Fibroblast of lung (primary cell): Measurements from ENCODE around the gene HIRA. TPM values are rescaled to one million over a fixed set of nuclear protein-coding genes. Genes with fewer than 3 reads are reported as not detected.
"Not testable (repeated sequence)": the region's sequence is repeated elsewhere in the genome, so short reads cannot be mapped to it uniquely, and the experiment has no call there.

Experiments used
- DNase-seq, 2 donors: peaks; one replicate each; pipeline versions ENCODE4 v3.0.0 to v3.0.0-alpha.2; 2010; ENCODE audit warnings: low read depth in 2 of 2
- H2AFZ ChIP-seq: 2 replicates; pipeline ENCODE4 v1.5.1; 2012; ENCODE audit warnings: low read length, control low read depth, inconsistent platforms
- H3K27ac ChIP-seq: 2 replicates; pipeline ENCODE4 v1.5.1; 2011; ENCODE audit warnings: low read length, control low read depth; ENCODE audit not compliant: insufficient read depth
- H3K27me3 ChIP-seq: 2 replicates; pipeline ENCODE4 v1.5.1; 2011; ENCODE audit warnings: mild to moderate bottlenecking, low read length; ENCODE audit not compliant: control insufficient read depth, insufficient read depth
- H3K36me3 ChIP-seq: 2 replicates; pipeline ENCODE4 v1.5.1; 2011; ENCODE audit warnings: low read length; ENCODE audit not compliant: control insufficient read depth, insufficient read depth
- H3K4me1 ChIP-seq: 2 replicates; pipeline ENCODE4 v1.5.1; 2011; ENCODE audit warnings: low read length; ENCODE audit not compliant: control insufficient read depth, insufficient read depth; ENCODE audit errors: extremely low read depth
- H3K4me2 ChIP-seq: 2 replicates; pipeline ENCODE4 v1.5.1; 2011; ENCODE audit warnings: low read length, control low read depth; ENCODE audit not compliant: insufficient read depth; ENCODE audit errors: extremely low read depth
- H3K4me3 ChIP-seq, 4 experiments: fragments of 200-600 bp in 1 of 4; sonication (generic) in 1 of 4; replicated peaks in 1 of 4; 2 replicates each; pipeline ENCODE4 v1.5.1; 2011 to 2016; ENCODE audit warnings: low read length in 4 of 4, low read depth in 3 of 4, mild to moderate bottlenecking in 3 of 4, control low read depth in 2 of 4, inconsistent platforms in 1 of 4, mixed read lengths in 1 of 4; ENCODE audit not compliant: insufficient read depth in 1 of 4; ENCODE audit errors: control extremely low read depth in 1 of 4
- H3K79me2 ChIP-seq: 2 replicates; pipeline ENCODE4 v1.5.1; 2012; ENCODE audit warnings: mild to moderate bottlenecking, low read length, inconsistent platforms; ENCODE audit not compliant: control insufficient read depth, insufficient read depth
- H3K9ac ChIP-seq: 2 replicates; pipeline ENCODE4 v1.5.1; 2011; ENCODE audit warnings: mild to moderate bottlenecking, low read length, control low read depth; ENCODE audit not compliant: insufficient read depth
- H3K9me3 ChIP-seq: 2 replicates; pipeline ENCODE4 v1.5.1; 2012; ENCODE audit warnings: low read depth, low read length; ENCODE audit not compliant: control insufficient read depth, insufficient read depth
- H4K20me1 ChIP-seq: 2 replicates; pipeline ENCODE4 v1.5.1; 2011; ENCODE audit warnings: low read length; ENCODE audit not compliant: control insufficient read depth, insufficient read depth; ENCODE audit errors: extremely low read depth
- CTCF ChIP-seq, 2 donors: IDR thresholded peaks in 1 of 2; conservative IDR thresholded peaks in 1 of 2; 1 replicate in 1 of 2; 2 replicates in 1 of 2; pipeline ENCODE4 v1.5.1; 2011 to 2012; ENCODE audit warnings: low read length in 2 of 2, control low read depth in 1 of 2, inconsistent platforms in 1 of 2, low read depth in 1 of 2, mild to moderate bottlenecking in 1 of 2
- EZH2 ChIP-seq: IDR thresholded peaks from 2 replicates; pipeline ENCODE4 v1.5.1; 2012; ENCODE audit warnings: low read length, control low read depth, mild to moderate bottlenecking; ENCODE audit errors: missing control alignments
- polyA plus RNA-seq, 2 donors: library from polyadenylated mRNA; depleted of rRNA in 1 of 2; stranded (reverse) in 1 of 2; unstranded in 1 of 2; fragments of >200 nt; gene quantifications; 2 replicates each; pipeline ENCODE4 v1.2.1, GENCODE V29; 2011 to 2012; ENCODE audit warnings: missing spikeins in 1 of 2
- total RNA-seq: library from RNA; depleted of rRNA; stranded (reverse); fragments of >200 nt; gene quantifications from 2 replicates; pipeline ENCODE4 v1.2.1, GENCODE V29; 2014

The HIRA gene
- total and polyA plus RNA-seq, 2 donors (not counting 1 experiment from before 2014, with no cell fraction given) = 19.2 to 20.5 TPM

GRCh38 chr22:19331474-19331873 is 100.1 kb downstream of the HIRA start:
- no peak overlapping the region for H2AFZ ChIP-seq
- no peak overlapping the region for H3K4me2 ChIP-seq
- no peaks in the 10 kb centered on the region for H3K9me3 ChIP-seq
- no peak overlapping the region for H3K4me3 ChIP-seq
- H3K27ac ChIP-seq = no peak overlapping the region
- H3K36me3 ChIP-seq = peaks cover 12% of the 10 kb centered on the region
- TF ChIP-seq EZH2 = no peak
- no peaks in the 10 kb centered on the region for H3K4me1 ChIP-seq
- DNase-seq = no peak
- no peaks in the 10 kb centered on the region for H4K20me1 ChIP-seq
- no peaks in the 10 kb centered on the region for H3K79me2 ChIP-seq
- H3K9ac ChIP-seq = no peak overlapping the region
- no peaks in the 10 kb centered on the region for H3K27me3 ChIP-seq

GRCh38 chr22:19330865-19331418 is 100.6 kb downstream of the HIRA start:
- H3K9ac ChIP-seq = no peak overlapping the region
- no peaks in the 10 kb centered on the region for H3K27me3 ChIP-seq
- no peaks in the 10 kb centered on the region for H4K20me1 ChIP-seq
- no peak overlapping the region for H3K4me3 ChIP-seq
- H3K4me2 ChIP-seq = no peak overlapping the region
- H3K79me2 ChIP-seq = no peaks in the 10 kb centered on the region
- TF ChIP-seq EZH2 (no peak), CTCF (conservative IDR thresholded peaks at IDR 0.05 in 1 of 2, IDR thresholded peaks at IDR 0.05 in 1 of 2; ENCODE audit: low read depth in 1 of 2, low read length in 2 of 2) (no peak)
- peaks cover 12% of the 10 kb centered on the region for H3K36me3 ChIP-seq
- no peak overlapping the region for H2AFZ ChIP-seq
- no peaks in the 10 kb centered on the region for H3K4me1 ChIP-seq
- no peak overlapping the region for H3K27ac ChIP-seq
- no peaks in the 10 kb centered on the region for H3K9me3 ChIP-seq
- no peak for DNase-seq

GRCh38 chr22:19330205-19330604 is 101.3 kb downstream of the HIRA start:
- not testable (repeated sequence) for H4K20me1 ChIP-seq, H3K9me3 ChIP-seq, DNase-seq, H3K27ac ChIP-seq, H3K4me3 ChIP-seq, H3K79me2 ChIP-seq, H3K4me1 ChIP-seq, H2AFZ ChIP-seq, H3K27me3 ChIP-seq, H3K9ac ChIP-seq, H3K4me2 ChIP-seq
- peaks cover 12% of the 10 kb centered on the region for H3K36me3 ChIP-seq

GRCh38 chr22:19329454-19329853 is 102.1 kb downstream of the HIRA start:
- no peaks in the 10 kb centered on the region for H3K79me2 ChIP-seq
- no peaks in the 10 kb centered on the region for H3K9me3 ChIP-seq
- no peak for TF ChIP-seq EZH2
- no peak for TF ChIP-seq CTCF (conservative IDR thresholded peaks at IDR 0.05 in 1 of 2, IDR thresholded peaks at IDR 0.05 in 1 of 2; ENCODE audit: low read depth in 1 of 2, low read length in 2 of 2)
- no peaks in the 10 kb centered on the region for H4K20me1 ChIP-seq
- H3K4me3 ChIP-seq = no peak overlapping the region
- no peak overlapping the region for H3K9ac ChIP-seq
- no peak for DNase-seq
- no peaks in the 10 kb centered on the region for H3K27me3 ChIP-seq
- H3K4me1 ChIP-seq = no peaks in the 10 kb centered on the region
- H3K4me2 ChIP-seq = no peak overlapping the region
- peaks cover 12% of the 10 kb centered on the region for H3K36me3 ChIP-seq
- H3K27ac ChIP-seq = no peak overlapping the region
- no peak overlapping the region for H2AFZ ChIP-seq
